HG02678 (cell line): ENCODE results near the gene LOXL3.

Experiments used
- ATAC-seq: cut with Tn5 transposase; IDR thresholded peaks from one replicate; pipeline ENCODE4 v1.9.1; 2021; ENCODE audit warnings: mild to moderate bottlenecking, moderate library complexity; ENCODE audit not compliant: unreplicated experiment

The LOXL3 gene

DNA sequence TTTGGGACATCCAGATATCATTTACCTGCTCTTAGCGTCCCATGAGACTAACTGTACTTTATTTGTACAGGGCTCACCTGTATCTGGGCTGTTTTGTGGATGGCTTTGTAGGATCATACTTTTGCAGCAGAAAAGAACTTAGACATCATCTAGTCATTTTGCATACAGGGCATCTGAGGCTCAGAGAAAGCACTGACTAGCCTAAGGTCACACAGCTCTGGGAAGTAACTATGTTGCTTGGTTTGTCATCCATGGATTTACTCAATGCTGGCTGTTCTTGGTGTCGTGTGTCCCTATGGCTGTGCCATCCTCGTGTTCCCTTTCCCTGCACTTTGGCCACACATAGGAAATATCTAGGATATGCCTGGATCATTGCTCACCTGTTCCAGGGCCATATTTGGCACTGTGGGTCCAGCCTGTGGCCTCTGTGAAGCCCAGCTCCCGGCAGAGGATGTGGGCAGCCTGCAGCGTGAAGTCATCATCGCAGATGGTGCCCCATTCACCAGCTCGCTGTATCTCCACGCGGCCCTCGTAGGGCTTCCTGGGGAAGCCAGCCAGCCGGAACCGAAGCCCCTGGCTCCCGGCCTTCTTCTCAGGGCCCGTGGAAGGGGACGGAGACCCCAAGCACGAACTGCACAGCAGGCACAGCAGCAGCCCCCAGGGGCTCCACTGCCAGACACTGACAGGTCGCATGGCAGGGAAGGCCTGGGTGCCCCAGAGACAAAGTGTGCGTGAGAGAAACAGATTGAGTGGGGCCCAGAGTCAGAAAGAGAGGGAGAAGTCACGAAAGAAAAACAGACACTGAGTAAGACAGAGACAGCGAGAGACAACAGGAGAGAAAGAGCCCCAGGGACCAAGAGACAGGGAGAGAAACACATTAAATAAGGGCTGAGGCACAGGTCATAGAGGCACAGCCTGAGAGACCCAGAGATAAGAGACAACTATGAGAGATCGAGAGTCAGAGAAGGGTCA lies 1.5 kb downstream of the LOXL3 start:
- no peak for ATAC-seq

DNA sequence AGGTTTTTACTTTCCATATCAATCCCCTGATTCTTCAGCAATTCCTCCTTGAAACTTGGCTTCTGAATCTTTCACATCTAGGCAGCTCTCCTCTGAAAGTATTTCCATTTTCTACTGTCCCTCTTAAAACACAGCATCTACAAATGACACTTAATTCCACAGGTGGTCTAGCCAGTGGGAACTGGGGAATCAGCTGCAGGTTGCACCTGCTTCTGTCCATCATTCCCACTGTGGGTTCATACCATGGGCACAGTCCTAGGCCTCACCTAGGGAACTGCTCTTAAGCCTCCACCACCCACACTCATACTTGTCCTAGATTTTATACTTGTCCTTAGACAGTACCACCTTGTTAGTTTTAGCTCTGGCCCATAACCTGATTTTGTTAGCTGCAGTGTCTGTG lies 2.2 kb downstream of the LOXL3 start:
- ATAC-seq = no peak

DNA sequence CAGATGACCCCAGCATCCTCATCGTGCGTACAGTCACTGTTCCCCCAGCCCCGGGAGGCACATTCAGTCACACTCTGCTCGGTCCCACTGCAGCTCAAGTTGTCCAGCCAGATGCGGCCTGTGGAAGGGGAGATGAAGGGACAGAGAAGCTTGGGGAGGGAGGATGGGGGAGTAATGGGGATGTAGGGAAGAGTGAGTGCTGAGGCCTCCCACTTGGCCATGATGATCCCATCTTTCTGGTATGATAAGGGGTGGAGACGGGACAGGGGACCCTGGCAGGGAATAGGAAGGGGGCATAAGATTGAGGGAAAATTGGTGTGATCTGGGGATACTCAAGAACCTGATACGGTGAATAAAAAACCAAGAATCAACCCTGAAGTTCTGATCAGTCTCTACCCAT lies 3.5 kb downstream of the LOXL3 start:
- no peak for ATAC-seq

DNA sequence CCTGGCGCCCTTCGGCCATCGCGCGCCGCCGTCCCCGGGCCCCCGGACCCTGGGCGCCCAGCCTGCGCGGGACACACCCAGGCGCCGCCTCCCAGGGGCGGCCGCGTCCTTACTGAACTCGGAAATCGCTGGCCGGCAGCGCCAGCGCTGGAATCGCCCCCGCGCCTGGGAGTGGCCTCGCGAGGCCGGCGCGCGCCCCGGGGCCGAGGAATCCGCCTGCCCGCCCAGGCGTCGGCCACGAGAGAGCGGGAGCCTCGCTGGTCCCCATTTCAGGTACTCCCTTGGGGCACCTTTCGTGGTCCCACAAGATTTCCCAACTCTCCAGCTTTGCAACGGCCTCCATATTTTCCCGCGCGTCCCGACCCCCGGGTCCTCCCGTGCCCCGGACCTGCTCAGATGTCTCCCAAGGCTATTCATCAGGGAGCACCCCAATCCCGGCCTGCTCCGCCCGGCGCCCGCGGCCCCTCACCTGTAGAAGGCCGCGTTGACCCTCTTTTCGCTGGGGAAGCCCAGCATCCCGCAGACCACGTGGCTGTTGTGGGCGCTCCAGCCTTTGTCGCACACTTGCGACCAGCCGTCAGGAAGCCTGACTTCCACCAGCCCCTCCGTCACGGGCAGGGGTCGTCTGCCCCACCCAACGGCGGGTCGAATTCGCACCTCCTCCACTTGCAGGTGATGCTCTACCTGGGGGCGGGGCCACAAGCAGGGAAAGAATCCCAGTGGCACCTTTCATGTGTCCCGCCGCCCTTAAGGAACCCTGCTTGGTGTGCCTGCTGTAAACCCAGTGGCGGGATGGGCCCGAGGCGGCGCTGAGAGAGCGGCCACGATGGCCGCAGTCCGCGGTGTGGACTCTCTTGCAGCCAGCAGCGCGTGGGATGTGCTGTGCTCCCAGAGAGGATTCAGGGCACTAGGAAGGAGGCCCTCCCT lies 4.6 kb downstream of the LOXL3 start:
- no peak for ATAC-seq

DNA sequence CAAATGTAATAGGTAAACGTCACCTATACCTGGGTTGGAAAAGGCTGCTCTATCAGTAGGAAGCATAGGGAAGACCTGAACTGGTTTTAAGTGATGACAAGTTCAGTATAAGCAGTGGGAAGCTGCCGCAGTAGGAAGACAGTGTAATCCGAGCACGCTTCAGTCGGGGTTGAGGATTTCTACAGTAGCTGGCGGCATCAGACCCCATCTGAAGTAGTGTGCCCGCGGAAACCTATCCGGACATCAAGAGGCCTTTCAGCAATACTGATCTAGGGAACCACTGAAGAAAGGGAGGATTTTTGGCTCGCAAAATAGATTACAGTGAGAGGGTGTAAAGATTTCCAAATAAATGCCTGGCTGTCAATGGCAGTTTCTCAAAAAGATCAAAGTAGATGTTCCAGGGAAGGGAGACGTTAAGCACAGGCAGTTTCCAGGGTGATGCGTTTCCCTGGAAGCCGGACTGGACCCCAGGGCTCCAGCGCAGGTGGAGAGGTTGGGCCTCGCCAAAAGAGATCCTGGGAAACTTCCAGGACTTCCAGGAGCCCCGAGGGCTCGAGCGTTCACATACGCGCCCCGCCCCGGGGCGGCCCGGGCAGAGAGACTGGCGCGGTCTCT lies 5.3 kb downstream of the LOXL3 start:
- no peak for ATAC-seq

DNA sequence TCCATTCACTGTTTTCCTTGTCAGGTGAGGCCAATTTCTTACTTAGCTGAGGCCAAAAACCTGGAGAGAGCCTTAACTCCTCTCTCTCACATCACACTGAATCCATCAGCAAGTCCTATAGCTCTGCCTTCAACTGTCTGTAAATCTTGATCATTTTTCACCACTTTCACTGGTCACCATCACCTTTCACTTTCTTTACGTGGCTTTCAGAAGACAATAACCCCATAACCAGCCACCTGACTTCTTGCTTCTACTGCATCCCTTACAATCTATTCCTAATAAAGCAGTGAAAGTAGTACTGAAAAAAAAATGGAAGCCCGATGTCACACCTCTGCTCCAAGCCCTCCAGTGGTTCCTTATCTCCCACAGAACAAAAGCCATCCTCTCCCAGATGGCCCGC lies 7.7 kb downstream of the LOXL3 start:
- ATAC-seq = no peak

DNA sequence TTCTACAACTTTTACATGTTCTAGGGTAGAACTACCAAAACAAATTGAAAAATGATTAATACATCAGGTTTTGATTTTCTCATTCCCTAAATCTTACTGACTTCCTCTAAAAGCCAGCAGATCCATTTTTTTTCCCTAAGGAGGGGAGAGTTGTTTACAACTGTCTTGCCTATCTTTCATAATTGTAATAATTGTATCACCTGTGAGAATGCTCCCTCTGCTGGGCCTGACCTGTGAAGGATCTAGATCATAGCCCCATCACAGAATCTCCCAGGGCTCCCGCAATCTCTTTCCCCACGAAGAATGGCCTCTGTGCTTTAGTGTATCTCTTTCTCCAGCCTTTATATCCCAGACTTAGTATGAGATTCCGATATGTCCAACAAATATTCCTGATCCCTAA lies 9.1 kb downstream of the LOXL3 start:
- ATAC-seq = no peak

DNA sequence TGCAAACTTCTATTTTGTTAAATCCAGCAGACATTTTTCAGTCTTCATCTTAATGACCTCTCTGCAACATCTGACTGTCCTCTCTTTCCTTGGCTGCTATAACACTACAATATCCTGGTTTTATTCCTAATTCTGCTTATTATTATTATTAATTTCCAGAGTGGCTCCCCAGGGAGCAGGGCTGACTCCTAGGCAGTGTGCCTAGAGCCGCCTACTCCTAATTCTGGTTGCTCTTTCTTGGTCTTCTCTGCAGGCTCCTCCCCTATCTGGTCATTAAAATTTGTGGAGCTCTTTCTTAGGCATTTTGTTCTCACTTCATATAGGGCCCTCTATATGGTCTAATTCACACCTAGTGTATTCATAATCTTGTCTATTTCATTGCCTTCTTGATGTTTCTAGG lies 10.8 kb downstream of the LOXL3 start:
- ATAC-seq = no peak

DNA sequence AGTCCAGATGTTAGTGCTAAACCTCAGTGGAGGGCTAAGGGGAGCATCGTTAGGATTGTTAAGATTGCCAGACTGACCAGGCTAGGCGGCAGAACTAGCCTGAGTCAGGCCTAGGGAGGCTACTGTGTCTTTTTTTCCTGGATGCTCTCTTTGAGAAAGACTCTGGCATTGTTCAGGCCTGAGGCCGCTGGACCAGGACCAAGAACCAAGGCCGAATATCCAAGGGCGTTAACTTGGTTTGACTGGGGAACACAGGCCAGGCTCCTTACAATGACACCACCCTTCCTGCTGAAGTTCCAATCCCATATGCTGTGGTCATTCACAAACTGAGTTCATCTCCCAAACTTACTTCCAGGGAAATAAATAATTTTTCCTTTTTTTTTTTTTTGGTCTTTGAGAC lies 13.5 kb downstream of the LOXL3 start:
- ATAC-seq = no peak

DNA sequence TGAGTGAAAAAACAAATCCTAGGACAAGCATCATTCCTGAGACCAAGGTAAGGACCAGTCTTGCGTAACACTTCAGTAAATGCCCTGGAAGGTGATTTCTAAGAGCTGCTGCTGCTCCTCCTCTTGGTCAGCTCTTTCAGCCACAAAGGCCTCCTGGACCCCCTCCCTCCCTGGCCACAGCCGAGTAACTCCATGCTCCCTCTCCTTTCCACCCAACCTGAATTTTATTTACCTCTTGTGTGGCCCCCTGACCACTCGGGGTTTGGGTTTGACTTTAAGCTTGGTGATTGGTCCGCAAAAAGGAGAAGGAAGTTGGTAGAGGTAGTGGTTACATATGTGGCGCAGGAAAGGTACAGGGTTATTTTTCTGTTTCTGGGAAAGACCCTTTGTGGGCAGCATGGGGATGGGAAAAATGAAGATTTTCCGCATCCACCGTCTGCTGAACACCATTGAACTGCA lies 14.8 kb downstream of the LOXL3 start:
- no peak for ATAC-seq

DNA sequence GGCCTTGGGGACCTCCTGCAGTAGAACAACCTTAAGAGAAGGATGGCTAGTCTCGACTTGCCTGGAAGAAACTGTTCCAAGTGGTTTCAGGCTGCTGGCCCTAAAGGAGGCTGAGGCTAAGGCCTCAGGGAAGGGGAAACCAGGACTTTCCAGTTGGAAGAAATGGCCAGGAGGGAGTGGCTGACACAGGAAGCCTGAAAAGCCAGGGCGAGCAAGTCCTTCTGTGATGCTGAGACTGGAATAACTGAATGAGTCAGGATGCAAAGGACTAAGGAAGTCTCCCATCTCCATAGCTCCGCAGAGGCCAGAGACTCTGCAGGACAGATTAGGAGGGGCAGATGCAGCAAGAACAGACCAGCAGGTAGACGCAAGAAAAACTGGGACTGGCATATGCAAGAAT lies 16.6 kb downstream of the LOXL3 start:
- ATAC-seq = no peak

DNA sequence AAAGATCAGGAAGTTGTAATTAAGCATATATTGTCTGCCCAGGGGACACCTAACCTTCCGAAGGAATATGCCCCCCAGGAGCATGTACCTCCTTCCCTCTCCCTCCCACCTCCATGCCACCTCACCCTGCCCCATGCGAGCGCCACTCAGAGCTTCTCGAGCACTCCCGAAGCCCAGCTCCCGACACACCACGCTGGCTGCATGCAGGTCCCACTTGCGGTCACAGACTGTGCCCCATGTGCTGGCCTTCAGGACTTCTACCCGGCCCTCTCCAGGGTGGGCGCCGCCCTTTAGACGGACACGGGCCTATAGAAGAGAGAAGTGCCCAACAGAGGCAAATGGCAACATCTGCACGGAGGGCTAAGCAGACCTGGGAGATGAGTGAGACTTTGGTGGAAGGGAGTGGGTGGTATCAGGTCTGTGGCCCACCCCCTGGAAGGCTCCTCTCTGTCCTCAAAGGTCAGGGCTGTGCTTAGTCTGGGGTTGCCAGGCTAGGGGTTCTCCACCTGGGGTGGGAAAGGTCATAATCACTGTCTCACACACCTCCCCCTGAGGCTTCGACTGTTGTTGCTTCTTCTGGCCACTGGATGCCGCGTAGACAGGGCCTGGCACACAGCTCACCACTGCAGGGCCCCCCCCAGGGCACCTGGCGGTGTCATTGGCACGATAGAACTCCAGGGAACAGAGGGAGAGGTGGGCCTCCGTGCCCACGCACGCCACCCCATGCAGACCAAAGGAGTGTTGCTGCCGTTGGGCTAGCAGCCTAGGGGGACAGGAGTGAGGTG lies 17.4 kb downstream of the LOXL3 start:
- no peak for ATAC-seq

DNA sequence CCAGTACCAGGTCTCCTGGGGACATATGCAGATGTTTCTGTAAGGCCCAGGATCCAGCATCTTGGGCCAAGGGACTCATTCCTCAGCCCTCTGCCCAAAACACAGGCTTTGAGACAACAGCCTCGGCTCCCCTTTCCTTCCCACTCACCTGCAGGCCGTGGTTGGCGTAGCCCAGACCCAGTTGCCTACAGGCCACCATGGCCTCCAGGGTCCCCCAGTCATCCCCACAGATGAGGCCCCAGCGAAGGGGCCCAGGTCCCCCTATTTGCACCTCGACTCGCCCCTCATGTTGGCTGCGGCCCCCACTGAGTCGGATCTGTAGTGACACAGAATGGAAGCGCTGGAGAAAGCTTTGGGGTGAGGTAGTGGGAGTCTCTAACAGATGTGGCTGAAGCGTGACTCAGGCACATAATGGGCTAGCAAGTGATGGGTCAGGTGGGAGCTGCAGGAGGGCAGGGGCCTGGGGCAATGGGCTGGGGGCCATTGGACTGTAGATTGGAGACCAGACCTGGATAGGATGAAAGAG lies 18.2 kb downstream of the LOXL3 start:
- ATAC-seq = no peak

DNA sequence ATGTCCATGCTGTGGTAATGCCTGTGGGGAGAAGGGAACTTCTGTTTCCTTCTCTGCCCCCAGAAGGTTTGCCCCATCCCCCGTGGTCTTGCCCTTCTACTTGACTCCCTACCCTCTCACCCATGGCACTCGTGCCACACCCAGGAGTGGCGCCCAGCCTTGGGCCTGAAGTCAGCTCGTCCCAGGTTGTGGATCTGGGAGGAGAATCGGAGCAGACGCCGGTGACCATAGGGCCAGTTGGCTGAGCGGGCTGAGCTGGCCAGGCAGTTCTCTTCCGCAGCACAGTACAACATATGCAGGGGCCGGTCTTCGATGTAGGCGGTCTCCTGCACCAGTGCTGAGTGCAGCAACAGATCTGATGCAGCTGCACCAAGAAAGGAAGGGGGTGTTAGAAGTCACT lies 19.3 kb downstream of the LOXL3 start:
- ATAC-seq = no peak

DNA sequence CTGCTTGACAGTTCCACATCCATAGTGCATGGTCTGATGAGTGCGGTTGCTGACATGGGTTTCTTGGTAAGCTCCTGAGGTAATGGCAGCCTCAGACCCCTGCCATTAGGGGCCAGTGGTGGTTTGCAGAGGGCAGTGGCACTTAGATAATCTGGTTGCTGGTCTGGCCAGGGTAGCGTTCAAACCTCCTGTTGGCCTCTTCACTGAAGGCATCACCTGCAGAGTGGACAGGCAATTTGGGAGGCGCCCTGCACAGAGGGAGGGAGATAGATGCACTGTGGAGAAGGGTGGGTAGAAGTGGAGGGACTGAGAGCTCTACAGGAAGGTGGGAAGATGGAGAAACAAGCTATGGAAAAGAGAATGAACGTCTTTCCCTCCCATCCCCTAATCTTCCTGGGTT lies 20.3 kb downstream of the LOXL3 start:
- no peak for ATAC-seq

DNA sequence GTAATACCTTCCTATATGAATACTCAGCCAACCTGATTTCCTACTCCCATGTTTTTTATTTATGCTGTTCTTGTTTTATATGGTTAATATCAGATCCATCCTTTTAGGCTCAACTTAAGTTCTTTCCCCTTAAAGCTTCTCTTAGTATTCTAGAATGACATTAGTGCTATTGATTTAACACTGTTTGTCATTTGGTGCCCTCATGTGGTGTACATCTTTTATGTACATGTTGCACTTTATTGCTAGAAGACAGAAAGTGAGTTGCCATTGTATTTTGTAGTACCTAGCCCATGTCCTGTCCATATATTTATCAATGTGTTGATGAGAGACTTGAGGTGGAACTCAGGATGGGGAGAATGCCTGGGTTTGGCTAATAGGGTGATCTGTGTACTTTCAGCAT lies 21.5 kb downstream of the LOXL3 start:
- no peak for ATAC-seq

DNA sequence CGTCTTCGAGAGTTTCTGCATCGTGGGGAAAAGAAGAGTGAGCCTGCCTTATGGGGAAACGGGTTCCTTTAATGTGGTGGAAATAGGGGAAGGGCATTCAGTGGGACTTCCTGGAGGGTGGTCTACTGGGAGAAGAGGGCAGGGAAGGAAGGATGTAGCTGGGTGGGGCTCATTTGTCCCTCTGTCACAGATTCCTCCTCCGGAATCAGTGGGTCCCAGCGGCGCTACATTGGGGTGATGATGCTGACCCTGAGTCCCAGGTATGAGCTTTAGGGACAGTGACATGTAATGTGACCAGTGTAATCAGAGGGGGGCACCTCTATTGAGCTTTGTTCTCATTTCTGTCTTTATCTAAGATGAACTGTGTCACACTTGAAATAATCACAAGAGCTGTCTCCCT lies 22.1 kb downstream of the LOXL3 start:
- no peak for ATAC-seq

DNA sequence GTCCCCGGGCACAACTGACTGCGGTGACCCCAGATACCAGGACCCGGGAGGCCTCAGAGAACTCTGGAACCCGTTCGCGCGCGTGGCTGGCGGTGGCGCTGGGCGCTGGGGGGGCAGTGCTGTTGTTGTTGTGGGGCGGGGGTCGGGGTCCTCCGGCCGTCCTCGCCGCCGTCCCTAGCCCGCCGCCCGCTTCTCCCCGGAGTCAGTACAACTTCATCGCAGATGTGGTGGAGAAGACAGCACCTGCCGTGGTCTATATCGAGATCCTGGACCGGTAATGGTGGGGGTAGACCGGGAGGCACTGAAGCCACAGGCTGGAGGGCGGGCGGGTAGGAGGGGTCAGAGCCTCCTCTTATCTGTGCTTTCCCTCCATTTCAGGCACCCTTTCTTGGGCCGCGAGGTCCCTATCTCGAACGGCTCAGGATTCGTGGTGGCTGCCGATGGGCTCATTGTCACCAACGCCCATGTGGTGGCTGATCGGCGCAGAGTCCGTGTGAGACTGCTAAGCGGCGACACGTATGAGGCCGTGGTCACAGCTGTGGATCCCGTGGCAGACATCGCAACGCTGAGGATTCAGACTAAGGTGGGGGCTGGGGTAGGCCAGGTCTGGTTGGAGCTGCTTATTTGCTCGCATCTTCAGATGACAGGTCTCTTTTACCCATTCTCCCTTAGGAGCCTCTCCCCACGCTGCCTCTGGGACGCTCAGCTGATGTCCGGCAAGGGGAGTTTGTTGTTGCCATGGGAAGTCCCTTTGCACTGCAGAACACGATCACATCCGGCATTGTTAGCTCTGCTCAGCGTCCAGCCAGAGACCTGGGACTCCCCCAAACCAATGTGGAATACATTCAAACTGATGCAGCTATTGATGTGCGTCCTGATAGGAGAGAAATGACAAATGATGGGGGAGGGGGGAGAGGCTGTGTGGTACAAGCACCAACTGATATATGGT lies 23.2 kb downstream of the LOXL3 start:
- ATAC-seq = peak; percentile 30
